Mucosa of gallbladder (tissue), 1 donor: ENCODE results near the gene MARCO. TPM values are rescaled to one million over a fixed set of nuclear protein-coding genes. Genes with fewer than 3 reads are reported as not detected.
"Not testable (repeated sequence)": the region's sequence is repeated elsewhere in the genome, so short reads cannot be mapped to it uniquely, and the experiment has no call there.

Experiments used
- DNase-seq: peaks from one replicate; pipeline ENCODE4 v3.0.0-alpha.2; 2020; ENCODE audit warnings: low spot score
- total RNA-seq: library from RNA; stranded (reverse); gene quantifications from one replicate; pipeline ENCODE4 v1.2.1, GENCODE V29; 2021
- donor health status: DM: no; HTN: no; CAD: no.

MARCO gene
- total RNA-seq, 1 donor from 2014 or later = 1.1 TPM

DNA sequence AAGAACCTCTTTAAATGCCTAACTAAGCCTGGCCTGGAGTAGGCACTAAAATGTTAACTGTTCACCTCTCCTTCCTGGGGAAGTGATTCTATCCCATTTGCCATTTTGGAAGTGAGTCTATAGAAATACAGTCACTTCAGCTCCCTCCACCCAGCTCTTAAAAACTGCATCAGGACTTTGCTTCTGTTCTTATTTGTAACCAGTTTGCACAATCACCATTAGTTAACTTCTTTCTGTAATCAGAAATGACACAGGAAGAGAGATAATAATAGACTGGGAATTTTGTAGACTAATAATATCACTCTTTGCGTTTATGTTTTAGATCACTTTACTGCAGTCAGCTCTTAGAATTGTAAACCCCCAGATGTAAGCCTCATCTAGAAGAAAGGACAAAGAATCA lies 16.0 kb upstream of the MARCO start:
- DNase-seq = no peak

DNA sequence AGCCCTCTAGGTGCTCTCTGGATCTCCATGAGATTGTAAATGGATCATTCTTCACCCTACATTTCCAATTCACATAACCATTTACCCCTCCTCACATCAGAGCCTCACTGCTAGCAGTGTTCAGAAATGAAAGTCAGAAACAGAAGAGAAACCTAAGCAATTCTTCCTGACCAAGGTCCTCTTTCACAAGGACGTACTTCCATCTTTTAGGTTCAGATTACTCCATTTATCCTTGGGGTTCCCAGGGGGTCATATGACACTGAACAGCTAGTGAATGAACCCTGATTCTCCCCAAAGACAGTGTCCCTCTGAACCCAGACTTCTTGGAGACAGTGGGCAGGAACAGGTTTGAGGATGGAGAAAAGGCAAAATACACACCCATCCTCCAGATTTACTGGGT lies 12.9 kb upstream of the MARCO start:
- no peak for DNase-seq

DNA sequence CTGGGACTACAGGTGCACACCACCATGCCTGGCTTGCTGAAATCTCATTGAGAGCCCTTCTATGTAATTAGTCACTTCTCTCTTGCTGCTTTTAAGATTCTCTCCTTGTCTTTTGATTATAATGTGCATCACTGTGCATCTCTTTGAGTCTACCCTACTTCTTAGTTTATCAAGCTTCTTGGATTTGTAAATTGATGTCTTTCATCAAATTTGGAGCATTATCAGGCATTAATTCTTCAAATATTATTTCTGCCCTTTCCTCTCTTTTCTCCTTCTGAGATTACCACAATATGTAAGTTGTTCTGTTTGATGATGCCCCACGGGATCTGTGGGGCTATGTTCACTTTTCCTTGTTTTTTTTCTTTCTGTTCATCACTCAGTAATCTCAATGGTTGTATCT lies 9.0 kb upstream of the MARCO start:
- no peak for DNase-seq

DNA sequence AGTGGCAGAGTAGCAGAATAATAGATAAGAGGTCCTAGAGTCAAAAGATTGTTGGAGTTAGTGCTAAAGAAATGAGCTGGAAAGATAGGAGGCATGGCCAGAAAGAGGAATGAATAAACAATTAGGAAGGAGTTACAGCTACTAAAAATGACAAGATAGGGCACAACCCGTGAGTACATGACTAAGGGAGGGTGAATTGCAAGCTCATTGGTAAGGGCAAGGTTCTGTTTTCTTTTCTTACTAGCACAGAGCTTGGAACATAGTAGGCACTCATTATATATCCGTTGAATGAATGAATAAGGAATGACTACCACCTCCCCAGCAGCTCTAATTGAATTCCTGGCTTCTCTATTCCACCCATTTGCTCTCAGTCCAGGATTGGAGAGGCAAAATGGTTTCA lies 5.7 kb upstream of the MARCO start:
- no peak for DNase-seq

DNA sequence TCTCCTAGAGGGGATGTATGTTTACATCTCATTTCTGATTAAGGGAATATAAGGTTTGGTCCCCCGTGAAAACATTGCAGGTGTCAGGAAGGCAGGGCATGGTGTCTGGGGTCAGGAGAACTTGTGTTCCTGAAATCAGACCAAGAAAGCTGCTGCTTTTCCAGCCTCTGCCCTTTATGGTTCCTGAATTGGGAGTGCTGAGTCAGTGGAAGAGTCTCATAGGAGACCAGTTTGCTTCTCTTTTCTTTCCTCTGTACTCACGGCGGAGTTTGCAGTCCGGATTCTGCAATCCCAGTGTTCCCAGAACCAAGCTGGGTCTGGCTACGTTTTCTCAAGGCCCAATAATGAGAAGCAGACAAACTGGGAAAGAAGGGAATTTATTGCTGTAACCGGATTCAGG lies 5.1 kb upstream of the MARCO start:
- no peak for DNase-seq

DNA sequence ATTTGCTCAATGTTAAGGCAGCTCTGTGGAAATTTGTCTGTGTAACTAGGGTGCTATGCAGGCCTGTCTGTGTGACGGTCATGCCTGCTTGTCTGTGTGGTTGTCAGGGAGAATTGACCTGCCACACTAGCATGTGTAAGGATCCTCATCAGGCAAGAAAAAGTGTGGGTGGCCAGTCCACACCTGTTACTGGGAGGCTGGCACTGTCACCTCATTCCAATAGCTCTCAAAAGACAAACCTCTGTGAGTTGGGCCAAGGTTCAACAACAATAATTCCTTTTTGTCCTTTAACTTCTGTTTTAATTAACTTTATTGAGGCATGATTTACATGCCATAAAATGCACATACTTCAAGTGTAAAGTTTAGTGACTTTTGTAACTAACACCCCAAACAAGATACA lies 4.2 kb upstream of the MARCO start:
- DNase-seq = no peak

DNA sequence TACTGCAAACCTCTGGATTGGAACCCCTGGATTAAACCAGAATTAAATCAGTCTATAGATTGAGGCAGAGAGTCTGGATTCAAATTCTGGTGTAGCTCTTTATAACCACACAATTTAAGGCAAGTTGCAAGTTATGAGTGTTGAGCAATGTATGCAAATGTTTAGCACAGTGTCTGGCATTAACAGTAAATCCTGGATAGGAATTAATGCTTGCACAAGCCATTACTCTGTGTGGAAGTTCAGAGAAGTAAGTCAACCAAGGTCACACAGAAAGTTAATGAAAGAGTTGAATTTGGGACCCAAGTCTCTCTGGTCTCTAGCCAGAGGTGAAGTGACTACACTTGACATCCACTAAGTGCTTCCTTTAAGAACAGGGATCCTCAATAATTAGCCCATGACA lies 2.0 kb upstream of the MARCO start:
- no peak for DNase-seq

DNA sequence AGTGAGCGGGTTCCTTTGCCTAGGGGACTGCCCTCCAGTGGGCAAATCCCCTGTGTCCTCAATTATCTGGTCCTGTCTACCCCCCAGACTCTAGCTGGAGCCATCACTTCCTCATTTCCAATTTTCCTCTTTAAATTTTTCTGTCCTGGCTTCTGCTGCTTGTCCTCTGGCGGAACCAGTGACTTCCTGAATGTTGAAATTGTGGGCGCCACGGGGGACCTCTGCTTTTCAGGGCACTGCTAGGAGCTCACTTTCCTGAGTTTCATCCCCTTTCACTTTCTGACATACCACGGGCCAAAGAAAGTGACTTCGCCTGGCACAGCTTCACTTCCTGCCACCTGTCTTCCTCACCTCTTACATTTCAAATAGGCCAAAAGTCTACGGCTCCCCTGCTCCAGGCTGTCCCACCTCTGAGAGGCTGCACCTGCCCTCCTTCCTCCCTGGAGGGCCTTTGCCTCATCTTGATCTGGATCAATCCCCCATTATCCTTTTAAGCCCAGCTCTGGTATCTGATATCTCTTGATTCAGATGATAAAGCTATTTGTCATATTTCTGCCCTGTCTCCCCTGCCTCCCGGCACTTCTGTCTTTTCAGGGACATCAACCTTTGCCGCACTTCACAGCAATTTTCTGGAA lies 1.4 kb upstream of the MARCO start:
- peak; percentile 21 for DNase-seq

DNA sequence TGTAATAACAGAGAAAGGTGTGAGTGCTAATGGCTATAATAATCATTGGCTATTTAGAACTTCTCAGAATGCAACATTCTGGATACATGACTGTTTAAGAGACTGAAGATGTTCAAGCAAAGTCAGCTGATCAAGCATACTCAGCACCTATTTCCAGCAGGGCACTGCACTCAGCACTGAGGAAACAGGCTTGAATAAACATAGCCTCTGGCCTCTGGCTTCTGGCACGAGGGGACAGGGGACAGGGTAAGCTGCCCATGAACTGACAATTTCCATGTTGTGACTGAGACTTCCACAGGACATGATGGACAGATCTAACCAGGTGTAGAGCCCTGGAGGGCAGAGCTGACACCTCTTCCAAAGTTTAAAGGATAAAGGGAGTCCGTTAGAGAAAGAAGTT lies 1.3 kb downstream of the MARCO start:
- DNase-seq = no peak

DNA sequence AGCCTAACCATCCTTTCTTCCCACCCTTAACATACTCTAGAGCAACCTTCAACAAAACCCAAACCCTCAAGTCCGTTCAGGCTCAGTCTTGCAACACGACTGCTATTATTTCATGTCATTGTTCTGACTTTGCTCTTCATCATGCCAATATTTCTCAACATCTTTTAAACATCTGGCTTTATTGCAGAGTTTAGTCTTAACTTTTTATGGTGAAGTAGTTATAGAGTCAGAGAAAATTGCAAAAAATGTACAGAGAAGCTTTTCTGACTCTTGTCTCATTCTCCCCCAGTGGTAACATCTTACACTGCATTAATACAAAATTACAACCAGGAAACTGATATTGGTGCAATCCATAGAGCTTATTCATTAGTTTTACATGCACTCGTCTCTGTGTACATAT lies 3.9 kb downstream of the MARCO start:
- no peak for DNase-seq

DNA sequence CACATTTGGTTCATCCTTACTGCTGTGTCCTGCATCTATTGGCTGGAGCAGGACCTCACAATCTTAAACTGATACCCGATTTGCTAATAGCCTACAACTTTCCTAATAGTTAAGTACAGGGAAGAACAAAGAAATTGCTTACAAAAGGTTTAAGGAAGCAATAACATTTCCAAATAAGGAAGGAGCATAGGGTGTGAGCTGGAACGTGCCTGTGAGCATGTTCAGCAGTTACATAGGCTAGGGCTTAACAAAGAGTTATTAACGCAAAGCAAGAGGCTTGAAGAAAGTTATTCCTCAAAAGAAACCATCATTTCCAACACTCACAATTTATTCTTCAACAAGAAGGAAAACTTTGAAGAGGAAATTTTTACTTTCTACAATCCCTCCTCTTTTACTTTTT lies 6.3 kb downstream of the MARCO start:
- not testable (repeated sequence) for DNase-seq

DNA sequence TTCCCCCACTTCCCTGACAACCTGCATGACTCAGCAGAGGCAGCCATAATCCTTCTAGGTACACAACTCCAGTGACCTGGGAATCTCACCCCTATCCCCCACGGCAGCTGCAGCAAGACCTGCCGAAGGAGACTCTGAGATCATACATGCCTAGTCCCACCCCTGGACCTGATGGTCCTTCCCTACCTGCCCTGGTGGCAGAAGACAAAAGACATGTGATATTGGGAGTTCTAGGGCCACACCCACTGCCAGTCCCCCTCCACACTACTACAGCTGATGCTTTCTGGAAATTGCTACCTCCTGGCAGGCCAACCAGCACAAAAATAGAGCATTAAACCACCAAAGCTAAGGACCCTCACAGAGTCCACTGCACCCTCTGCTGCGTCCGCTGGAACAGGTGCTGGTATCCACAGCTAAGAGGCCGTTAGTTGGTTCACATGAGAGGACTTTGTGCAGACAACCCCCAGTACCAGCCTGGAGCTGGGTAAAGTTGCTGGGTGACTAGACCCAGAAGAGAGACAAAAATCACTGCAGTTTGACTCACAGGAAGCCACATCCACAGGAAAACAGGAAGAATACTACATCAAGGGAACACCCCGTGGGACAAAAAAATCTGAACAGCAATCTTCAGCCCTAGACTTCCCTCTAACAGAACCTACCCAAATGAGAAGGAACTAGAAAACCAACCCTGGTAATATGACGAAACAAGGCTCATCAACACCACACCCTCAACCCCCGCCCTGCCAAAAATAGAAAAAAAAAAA lies 12.5 kb downstream of the MARCO start:
- no peak for DNase-seq

DNA sequence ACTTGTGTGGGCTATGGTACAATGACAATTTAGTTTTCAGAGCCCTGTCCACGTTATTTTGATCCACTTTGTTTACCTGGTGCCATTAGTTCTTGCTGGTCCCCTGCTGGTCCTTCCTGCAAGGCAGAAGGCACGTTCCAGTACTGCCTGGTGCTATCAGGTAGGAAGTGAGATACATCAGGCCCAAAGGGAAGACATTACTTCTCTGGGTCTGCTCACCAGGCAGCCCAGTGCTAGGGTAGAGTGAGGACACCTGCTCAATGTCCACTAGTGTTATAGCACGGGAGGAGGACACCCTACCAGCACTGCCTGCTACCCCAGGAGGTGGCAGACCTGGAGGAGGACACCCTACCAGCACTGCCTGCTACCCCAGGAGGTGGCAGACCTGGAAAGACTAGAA lies 23.7 kb downstream of the MARCO start:
- DNase-seq = no peak

DNA sequence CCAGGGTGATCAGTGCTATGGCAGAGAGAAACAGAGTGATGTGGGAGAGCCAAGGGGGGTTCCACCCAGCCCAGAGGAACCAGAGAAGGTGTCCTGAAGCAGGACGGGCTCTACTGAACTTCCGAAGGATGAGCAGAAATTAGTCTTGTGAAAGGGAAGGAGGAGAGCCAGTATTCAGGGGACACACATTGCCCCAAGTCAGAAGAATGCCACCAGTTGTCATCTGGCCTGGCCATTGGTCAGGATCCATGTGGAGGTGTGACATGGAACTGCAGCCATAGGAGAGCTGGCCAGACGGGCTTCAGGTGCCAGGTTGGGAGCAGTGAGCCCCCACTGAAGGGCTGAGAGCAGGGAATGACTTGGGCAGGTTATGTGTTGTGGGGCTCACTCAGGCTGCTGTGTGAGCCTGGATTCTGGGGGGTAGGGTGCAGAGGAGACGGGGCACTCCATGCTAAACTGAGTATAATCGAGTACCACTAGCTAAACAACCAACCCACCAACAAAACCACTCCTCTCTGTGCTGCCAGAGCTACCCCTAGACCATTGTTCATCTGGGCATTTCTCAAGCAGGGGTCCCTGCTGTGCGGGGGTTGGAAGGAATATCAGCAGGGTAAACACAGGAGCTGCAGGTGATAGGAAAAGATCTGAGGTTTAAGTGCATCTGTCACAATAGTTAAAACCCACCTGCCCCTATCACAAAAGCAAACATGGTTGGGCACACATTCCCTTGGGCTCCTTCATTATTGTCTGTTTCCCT lies 25.3 kb downstream of the MARCO start:
- DNase-seq = no peak

DNA sequence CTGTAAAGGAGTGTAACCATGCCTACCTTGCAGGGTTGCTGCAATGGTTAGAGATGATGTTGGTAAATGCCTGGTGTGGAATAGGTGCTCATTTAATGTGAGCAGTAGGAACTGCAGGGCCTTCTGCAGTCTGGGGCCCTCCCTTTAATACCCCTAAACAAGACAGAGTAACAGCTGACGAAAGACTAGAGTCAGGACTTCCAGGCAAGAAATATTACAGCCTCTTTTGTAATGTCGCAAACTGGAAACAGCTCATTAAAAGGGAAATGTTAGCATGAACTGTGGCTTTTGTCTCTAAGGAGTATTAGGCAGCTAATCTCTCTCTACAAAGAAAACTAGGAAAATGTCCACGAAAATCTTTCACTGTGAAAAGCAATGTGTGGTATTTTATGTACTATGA lies 26.0 kb downstream of the MARCO start:
- DNase-seq = no peak

DNA sequence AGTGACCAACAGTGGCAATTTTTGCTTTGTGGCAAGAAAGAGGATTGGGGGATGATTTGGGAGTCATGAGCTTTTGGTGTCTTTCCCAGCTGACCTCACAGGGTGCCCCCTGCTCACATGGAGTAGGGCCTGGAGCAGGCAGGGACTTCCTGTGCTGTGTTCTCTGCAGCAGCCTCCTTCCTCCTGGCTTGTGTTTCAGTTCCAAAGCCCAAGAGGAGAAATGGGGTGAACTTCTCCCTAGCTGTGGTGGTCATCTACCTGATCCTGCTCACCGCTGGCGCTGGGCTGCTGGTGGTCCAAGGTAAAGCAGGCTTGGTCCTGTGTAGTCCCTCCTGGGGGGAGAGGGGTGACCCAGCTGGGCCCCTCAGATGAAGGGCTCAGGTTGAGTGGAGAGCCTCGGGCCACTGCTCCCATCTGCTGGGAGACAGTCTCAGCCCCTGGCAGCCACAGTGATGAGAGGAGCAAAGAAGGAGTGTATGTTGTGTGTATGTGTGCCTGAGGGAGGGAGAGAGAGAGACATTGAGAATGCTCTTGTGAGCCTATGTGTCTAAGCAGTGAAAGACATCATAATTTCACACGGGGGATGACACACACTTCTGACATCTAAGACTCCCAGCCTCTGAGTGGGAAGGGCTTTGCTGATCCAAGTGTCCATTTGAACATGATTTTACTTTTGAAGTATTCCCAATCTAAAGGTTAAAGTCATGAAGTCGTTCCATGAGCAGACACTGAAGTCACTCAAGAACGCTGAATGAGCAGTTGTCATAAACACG lies 27.2 kb downstream of the MARCO start:
- DNase-seq = no peak

DNA sequence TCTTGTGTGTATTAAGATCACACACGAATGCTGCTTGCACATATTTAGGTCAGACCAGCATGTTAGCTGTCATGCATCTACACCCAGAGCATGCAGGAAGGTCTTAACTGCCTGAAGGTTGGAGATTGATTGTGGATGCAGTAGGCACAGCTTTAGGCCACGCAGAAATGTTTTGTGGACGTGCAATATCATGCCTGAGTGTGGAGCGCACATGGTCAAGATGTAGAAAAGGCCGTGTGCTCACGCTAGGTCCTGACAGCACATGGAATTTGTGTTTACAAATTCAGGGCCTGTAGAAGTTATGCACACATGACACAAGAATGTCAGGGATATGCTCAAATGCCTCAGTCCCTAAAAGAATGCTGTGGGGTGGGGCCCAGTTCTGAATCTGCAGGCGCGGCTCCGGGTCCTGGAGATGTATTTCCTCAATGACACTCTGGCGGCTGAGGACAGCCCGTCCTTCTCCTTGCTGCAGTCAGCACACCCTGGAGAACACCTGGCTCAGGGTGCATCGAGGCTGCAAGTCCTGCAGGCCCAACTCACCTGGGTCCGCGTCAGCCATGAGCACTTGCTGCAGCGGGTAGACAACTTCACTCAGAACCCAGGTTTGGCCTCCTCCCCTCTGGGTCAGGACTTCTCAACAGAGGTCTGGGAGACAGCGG lies 27.9 kb downstream of the MARCO start:
- DNase-seq = no peak

DNA sequence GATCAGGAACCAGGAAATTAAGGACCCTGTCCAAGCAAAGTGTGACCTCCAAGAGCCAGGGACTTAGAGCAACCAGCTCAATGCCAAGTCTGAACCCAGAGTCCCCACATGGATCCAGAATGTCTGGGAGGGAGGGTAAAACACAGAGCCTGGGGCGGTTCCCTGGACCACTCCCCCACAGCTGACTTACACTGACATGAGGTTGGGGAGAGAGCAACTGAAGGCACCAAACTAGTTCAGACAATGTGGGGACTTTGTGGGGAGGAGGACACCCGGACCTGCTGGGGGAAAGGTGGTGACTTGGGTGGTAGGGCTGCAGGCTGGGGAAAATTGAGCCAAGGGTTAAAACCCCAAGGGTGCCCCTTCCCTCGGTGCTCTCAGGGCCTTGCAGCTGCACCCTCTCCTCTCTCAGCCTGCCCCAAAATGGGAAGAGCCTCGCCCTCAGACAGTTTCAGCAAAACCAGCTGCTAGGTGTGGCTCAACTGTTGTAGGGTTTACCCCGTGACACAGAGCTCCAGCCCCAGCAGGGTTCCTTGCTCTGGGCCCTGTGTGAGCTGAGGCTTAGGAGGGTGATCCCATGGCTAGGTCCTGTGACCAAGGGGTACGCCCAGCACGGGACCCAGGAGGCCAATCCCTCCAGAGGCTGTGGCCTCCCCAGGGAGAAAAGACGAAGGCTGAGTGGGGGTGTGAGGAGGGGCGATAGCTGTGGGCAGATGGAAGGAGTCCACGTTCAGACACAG lies 28.6 kb downstream of the MARCO start:
- DNase-seq = no peak

DNA sequence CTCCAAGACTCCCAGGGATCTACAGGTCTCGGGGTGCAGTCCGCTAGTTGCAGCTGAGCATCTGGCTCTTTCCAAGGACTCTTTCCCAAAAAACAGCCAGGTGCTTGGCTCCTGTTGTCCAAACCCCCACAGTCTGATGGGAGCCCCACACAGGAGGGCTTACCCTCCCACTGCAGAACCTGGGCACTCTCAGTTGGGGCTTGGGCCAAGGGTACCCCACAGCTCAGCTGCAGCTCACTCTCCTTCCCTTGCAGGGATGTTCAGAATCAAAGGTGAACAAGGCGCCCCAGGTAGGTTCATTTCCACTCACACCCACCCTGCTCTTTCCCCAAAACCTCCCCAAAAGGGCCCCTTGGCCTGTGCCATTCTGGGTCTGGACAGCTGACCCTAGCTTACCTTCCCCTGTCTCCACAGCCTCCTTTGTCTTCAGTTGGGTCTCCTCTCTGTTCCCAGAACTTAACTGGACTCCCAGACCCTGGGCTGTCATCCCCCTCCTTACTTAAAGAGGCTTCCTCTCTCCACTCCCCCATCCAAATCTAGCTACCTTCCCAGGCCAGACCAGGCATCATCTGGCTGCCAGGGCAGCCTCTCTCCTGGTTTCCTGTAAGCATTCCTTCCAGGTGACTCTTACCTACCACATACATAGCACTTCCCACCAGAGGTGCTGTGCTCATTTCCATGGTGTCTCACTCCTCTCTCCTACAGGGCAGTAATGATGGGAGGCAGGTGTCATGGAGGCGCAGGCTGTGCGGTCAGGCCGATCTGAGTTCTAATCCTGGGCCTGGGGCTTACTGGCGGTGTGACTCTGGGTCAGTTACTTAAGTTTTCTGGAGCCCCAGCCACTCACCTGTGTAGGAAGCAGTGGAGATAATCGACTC lies 29.5 kb downstream of the MARCO start:
- DNase-seq = no peak

DNA sequence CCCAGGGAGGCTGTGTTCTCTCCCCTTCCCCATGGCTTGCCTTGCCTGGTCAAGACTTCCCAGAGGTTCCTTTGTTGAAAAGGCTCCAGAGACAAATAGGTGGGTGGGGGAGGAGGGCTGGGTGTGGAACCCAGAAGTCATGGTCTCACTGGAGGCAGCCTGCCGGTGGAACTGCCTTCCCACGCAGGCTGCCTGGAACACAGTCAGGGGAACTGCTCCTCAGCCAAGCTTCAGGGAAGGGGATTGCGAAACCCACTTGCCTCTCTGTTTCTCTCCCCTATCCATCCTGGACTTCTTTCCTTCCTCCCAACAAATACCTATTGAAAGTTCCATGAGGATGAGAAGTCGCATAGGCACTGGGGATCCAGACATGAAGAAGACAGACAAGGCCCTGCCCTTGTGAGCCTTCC lies 31.6 kb downstream of the MARCO start:
- peak; percentile 8 for DNase-seq
